ENCODE data around the gene HNRNPR.

DNA sequence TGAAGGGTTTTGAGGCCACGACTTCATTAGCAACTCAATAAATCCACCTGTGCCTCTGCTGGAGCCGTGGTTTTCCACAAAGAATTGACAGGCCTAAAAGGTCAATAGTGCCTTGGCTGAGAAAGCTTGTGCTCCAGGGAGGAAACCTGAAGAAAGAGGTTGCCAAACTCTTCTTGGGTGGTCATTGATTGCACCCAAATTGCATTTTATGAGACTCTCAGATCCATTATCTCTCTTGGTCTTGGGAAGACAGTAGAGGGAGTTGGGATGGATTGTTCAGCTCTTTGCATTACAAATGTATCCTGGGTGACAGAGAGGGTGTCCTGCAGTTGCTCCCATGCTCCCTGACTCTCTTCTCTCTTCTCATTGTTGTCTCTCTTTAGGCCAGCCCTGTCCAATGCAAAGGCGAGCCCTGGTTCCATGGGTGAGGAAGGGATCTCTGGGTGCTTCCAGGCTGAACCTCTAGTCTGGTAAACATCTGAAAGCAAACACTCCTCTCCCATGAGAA is 80.7 kb downstream of the HNRNPR start:
- no peak for TF ChIP-seq SRF (IDR thresholded peaks at IDR 0.05; ENCODE audit: low read depth, low read length)
- TF ChIP-seq, protein P1, sequence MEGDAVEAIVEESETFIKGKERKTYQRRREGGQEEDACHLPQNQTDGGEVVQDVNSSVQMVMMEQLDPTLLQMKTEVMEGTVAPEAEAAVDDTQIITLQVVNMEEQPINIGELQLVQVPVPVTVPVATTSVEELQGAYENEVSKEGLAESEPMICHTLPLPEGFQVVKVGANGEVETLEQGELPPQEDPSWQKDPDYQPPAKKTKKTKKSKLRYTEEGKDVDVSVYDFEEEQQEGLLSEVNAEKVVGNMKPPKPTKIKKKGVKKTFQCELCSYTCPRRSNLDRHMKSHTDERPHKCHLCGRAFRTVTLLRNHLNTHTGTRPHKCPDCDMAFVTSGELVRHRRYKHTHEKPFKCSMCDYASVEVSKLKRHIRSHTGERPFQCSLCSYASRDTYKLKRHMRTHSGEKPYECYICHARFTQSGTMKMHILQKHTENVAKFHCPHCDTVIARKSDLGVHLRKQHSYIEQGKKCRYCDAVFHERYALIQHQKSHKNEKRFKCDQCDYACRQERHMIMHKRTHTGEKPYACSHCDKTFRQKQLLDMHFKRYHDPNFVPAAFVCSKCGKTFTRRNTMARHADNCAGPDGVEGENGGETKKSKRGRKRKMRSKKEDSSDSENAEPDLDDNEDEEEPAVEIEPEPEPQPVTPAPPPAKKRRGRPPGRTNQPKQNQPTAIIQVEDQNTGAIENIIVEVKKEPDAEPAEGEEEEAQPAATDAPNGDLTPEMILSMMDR (IDR thresholded peaks at IDR 0.05; ENCODE audit: control extremely low read depth in 1 of 3, insufficient read depth in 1 of 3, low read depth in 1 of 3, low read length in 3 of 3), result no peak
- TF ChIP-seq RNF2 (IDR thresholded peaks at IDR 0.05; ENCODE audit: borderline replicate concordance, low read depth, low read length, missing control alignments, poor library complexity, severe bottlenecking), result no peak
- TF ChIP-seq GABPA (IDR thresholded peaks at IDR 0.05; ENCODE audit: borderline replicate concordance, insufficient read depth, low read length), result no peak
- no peak for TF ChIP-seq EZH2 (IDR thresholded peaks at IDR 0.05; ENCODE audit: low read depth, low read length, severe bottlenecking)
- TF ChIP-seq POLR2AphosphoS5 (IDR thresholded peaks at IDR 0.05; ENCODE audit: low read depth, low read length), result no peak
- no peak for TF ChIP-seq SIN3A (conservative IDR thresholded peaks at IDR 0.05 in 1 of 2, IDR thresholded peaks at IDR 0.05 in 1 of 2; ENCODE audit: low read depth in 1 of 2, low read length in 2 of 2)
- TF ChIP-seq ZNF274 (IDR thresholded peaks at IDR 0.05; ENCODE audit: borderline replicate concordance, extremely low read depth, low read length), result no peak
- TF ChIP-seq POLR2A (IDR thresholded peaks at IDR 0.05; ENCODE audit: control extremely low read depth in 1 of 2, low read depth in 2 of 2, low read length in 2 of 2), result no peak
